Fibroblast of pulmonary artery (primary cell): ENCODE results near the gene CRY2.
"Not testable (repeated sequence)": the region's sequence is repeated elsewhere in the genome, so short reads cannot be mapped to it uniquely, and the experiment has no call there.

Source experiments
- DNase-seq: peaks from one replicate; pipeline ENCODE4 v3.0.0-alpha.2; 2010; ENCODE audit warnings: low read depth
- H3K4me3 ChIP-seq: replicated peaks from 2 replicates; pipeline ENCODE4 v1.5.1; 2011; ENCODE audit warnings: low read depth, mild to moderate bottlenecking, control low read depth, low read length, moderate library complexity
- TF ChIP-seq, protein P1 (sequence below): IDR thresholded peaks from 2 replicates; pipeline ENCODE4 v1.5.1; 2011; ENCODE audit warnings: mild to moderate bottlenecking, control low read depth, low read length, inconsistent platforms; ENCODE audit errors: missing control alignments

CRY2 gene

DNA sequence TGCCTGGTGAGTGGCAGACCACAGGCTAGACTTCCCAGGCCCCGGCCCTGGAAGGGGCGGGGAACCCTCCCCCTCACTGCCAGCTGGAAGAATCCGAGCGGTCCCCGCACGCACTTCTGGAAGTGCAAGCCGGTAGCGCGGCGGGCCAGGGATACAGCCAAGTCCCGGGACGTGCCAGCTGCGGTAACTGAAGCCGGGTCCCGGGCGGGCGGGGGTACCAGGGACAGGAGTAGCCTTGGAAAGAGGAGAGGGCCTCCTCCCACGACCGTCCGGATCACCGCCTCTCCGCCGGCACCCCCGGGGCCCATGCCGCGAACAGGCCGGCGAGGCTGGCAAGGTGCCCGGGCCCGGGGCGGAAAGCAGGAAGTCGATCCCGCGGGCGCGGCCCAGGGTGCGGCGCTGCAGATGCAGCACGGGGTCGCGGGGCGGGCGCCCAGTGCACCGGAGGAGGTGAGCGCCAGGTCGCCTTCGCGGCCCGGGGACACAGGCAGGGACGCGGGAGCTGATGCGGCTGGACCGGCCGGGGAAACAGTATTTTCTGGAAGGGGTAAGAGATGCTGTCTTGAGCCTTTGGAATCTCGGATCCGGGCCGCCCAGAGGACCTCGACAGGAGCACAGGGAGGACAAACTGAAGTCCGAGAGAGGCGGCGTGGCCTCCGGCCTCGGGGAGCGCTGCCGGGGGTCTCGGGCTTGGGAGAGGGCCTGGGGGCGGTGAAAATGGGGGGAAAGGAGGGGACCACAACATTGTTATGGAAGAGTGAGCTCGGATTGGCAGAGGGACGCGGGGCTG lies 43.1 kb upstream of the CRY2 start:
- TF ChIP-seq, protein P1, sequence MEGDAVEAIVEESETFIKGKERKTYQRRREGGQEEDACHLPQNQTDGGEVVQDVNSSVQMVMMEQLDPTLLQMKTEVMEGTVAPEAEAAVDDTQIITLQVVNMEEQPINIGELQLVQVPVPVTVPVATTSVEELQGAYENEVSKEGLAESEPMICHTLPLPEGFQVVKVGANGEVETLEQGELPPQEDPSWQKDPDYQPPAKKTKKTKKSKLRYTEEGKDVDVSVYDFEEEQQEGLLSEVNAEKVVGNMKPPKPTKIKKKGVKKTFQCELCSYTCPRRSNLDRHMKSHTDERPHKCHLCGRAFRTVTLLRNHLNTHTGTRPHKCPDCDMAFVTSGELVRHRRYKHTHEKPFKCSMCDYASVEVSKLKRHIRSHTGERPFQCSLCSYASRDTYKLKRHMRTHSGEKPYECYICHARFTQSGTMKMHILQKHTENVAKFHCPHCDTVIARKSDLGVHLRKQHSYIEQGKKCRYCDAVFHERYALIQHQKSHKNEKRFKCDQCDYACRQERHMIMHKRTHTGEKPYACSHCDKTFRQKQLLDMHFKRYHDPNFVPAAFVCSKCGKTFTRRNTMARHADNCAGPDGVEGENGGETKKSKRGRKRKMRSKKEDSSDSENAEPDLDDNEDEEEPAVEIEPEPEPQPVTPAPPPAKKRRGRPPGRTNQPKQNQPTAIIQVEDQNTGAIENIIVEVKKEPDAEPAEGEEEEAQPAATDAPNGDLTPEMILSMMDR, result no peak

GRCh38 chr11:45804761-45805304 lies 42.4 kb upstream of the CRY2 start, which contains the start of gene SLC35C1:
TSS of gene SLC35C1 (plus strand) at chr11:45805149. CDS start at chr11:45805802, 653 bp downstream.
- DNase-seq, result peak; percentile 92
- H3K4me3 ChIP-seq, result peak within 1 kb of the TSS; percentile 90
- TF ChIP-seq, protein P1, result no peak

More for the DNA sequence above, 43.1 kb upstream of the CRY2 start:
- DNase-seq, result peak; percentile 38
- H3K4me3 ChIP-seq, result peak overlapping the region; percentile 90

DNA sequence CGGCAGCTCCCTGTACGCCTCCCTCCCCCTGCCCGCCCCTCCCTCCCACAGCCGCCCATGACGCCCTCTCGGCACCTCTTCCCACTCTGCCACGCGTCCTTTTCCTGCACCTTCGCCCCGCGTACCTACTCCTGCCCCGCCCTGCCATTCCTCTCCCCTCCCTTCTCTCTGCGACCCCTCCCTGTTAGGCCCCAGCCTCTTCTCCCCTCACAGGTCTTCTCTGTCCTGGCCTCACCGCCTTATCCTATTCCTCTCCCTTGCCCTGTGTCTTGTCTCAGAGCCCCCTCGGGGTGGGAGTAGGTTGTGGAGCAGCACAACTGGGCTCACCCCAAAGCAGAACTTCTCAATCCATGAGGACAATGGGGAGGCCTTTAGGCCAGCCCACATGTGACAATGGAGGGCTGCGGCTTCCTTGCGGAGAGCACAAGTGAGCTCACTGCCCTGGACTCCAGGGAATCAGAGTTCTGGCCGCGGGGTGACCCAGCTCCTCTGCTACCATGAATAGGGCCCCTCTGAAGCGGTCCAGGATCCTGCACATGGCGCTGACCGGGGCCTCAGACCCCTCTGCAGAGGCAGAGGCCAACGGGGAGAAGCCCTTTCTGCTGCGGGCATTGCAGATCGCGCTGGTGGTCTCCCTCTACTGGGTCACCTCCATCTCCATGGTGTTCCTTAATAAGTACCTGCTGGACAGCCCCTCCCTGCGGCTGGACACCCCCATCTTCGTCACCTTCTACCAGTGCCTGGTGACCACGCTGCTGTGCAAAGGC lies 41.8 kb upstream of the CRY2 start:
- TF ChIP-seq, protein P1, result no peak
- H3K4me3 ChIP-seq, result peak overlapping the region; percentile 90
- DNase-seq, result peak; percentile 59

DNA sequence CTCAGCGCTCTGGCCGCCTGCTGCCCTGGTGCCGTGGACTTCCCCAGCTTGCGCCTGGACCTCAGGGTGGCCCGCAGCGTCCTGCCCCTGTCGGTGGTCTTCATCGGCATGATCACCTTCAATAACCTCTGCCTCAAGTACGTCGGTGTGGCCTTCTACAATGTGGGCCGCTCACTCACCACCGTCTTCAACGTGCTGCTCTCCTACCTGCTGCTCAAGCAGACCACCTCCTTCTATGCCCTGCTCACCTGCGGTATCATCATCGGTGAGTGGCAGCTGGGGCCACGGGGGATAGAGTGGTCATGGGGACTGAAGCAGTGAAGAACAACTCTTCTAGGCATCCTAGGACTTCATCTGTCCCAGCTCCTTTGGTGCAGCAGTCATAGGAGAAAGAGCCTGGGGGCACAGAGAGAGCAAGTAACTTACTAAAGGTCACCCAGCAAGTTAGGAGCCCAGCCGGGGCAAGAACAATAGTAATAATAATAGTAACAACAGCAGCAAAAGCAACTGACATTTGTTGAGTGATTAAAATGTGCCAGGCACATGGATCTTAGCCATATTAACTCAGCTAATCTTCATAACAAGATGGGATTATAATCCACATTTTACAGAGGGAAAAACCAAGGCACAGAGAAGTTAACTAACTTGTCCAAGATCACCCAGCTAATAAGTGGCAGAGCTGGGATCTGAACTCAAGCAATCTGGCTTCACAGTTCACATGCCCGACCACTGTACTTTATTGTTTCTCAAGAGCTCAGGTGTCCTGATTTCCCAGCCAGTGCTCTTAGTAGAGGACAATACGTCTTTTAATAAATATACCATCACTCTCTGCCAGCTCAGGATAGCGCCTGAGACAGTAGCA lies 41.0 kb upstream of the CRY2 start:
- DNase-seq, result no peak
- TF ChIP-seq, protein P1, result no peak
- peak overlapping the region; percentile 90 for H3K4me3 ChIP-seq

GRCh38 chr11:45806937-45807791 lies 40.1 kb upstream of the CRY2 start:
- TF ChIP-seq, protein P1, result no peak
- H3K4me3 ChIP-seq, result peak overlapping the region; percentile 90
- peak; percentile 7 for DNase-seq

GRCh38 chr11:45807792-45808238 lies 39.5 kb upstream of the CRY2 start:
- H3K4me3 ChIP-seq, result peak overlapping the region; percentile 90
- TF ChIP-seq, protein P1, result no peak
- DNase-seq, result no peak

GRCh38 chr11:45808427-45808826 lies 38.8 kb upstream of the CRY2 start:
- not testable (repeated sequence) for H3K4me3 ChIP-seq, DNase-seq
